ENCODE data around the gene PRM3. TPM values are rescaled to one million over a fixed set of nuclear protein-coding genes. Genes with fewer than 3 reads are reported as not detected.

PRM3 gene
- total RNA-seq, 2 experiments from 2014 or later: not detected

DNA sequence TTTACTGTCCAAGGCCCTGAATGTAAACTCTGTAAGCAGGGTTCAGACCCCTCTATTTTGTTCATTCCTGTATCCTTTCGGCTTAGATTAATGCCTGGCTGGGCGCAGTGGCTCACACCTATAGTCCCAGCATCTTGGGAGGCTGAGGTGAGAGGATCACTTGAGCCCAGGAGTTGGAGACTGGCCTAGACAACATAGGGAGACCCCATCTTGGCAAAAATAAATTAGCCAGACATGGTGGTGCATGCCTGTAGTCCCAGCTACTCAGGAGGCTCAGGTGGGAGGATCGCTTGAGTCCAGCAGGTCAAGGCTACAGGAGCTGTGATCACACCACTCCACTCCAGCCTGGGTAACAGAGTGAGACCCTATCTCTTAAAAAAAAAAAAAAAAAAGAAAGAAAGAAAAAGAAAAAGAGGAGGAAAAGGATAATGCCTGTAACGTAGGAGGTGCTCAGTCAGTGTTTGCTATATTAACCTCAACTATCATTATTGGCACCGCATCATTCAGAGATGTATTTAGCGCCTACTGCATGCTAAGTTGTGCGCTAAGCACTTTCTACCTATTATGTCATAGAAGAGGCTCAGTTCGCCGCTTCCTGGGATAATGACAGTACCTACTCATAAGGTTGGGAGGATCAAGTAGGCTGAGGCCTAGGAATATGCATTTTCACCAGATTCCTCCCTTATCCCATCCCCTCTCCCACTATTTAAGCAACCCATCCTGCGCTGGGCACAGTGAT, 22.5 kb downstream of the PRM3 start:
- H3K27ac ChIP-seq (ENCODE audit: low read depth, low read length, poor library complexity, severe bottlenecking): no peak overlapping the region
- H3K4me1 ChIP-seq (ENCODE audit: insufficient read depth, low read length, poor library complexity, severe bottlenecking): peaks cover 31% of the 10 kb centered on the region
- POLR2A ChIA-PET: interaction anchor here (0.6 kb wide), 2 partner anchors 409 to 646 kb away, joined by 3 to 4 read pairs; no protein-coding TSS in a partner anchor
- no peak overlapping the region for H3K4me3 ChIP-seq (ENCODE audit: low read depth, low read length, poor library complexity, severe bottlenecking)
- no peak for DNase-seq (ENCODE audit: low spot score)
- intact Hi-C loops (cut with micrococcal nuclease; ENCODE audit: unreplicated experiment): loop anchor here (5.0 kb wide), 1 partner anchor 154 kb away; no protein-coding TSS in a partner anchor
- BruUV-seq (replicated peaks): no TSS peak
- H3K4me2 ChIP-seq (ENCODE audit: low read length): no peak overlapping the region
- peaks cover 34% of the 10 kb centered on the region for H3K79me2 ChIP-seq (ENCODE audit: insufficient read depth, low read depth, low read length)
- H2AFZ ChIP-seq (ENCODE audit: low read length): no peak overlapping the region
- peaks cover 25% of the 10 kb centered on the region for H4K20me1 ChIP-seq (ENCODE audit: insufficient read depth, low read length)
- peaks cover 46% of the 10 kb centered on the region for H3K36me3 ChIP-seq (ENCODE audit: insufficient read depth, low read length)
- no peak for TF ChIP-seq CTCF (conservative IDR thresholded peaks at IDR 0.05; ENCODE audit: low read length)
- TF ChIP-seq EZH2phosphoT487 (IDR thresholded peaks at IDR 0.05; ENCODE audit: borderline replicate concordance, low read depth, low read length): no peak
- H3K9me2 ChIP-seq (ENCODE audit: insufficient read depth, low read length): no peaks in the 10 kb centered on the region
- no peaks in the 10 kb centered on the region for H3K9me3 ChIP-seq (ENCODE audit: low read length)
- CTCF ChIA-PET (ENCODE audit: unreplicated experiment): no interaction called here

GRCh38 chr16:11250091-11250785, 23.2 kb downstream of the PRM3 start:
- H2AFZ ChIP-seq (ENCODE audit: low read length): no peak overlapping the region
- peaks cover 29% of the 10 kb centered on the region for H3K79me2 ChIP-seq (ENCODE audit: insufficient read depth, low read depth, low read length)
- POLR2A ChIA-PET: interaction anchor here (0.6 kb wide), 1 partner anchor 410 kb away, joined by 4 read pairs; no protein-coding TSS in a partner anchor
- peaks cover 42% of the 10 kb centered on the region for H3K36me3 ChIP-seq (ENCODE audit: insufficient read depth, low read length)
- no peak overlapping the region for H3K4me2 ChIP-seq (ENCODE audit: low read length)
- no peak for DNase-seq (ENCODE audit: low spot score)
- CTCF ChIA-PET (ENCODE audit: unreplicated experiment): no interaction called here
- H3K27ac ChIP-seq (ENCODE audit: low read depth, low read length, poor library complexity, severe bottlenecking): no peak overlapping the region
- no peaks in the 10 kb centered on the region for H3K9me3 ChIP-seq (ENCODE audit: low read length)
- H4K20me1 ChIP-seq (ENCODE audit: insufficient read depth, low read length): peaks cover 23% of the 10 kb centered on the region
- intact Hi-C loops (cut with micrococcal nuclease; ENCODE audit: unreplicated experiment): loop anchor here (5.0 kb wide), 1 partner anchor 153 kb away; no protein-coding TSS in a partner anchor
- H3K4me3 ChIP-seq (ENCODE audit: low read depth, low read length, poor library complexity, severe bottlenecking): no peak overlapping the region
- TF ChIP-seq EZH2phosphoT487 (IDR thresholded peaks at IDR 0.05; ENCODE audit: borderline replicate concordance, low read depth, low read length) (no peak), CTCF (conservative IDR thresholded peaks at IDR 0.05; ENCODE audit: low read length) (no peak)
- no TSS peak for BruUV-seq (replicated peaks)
- H3K9me2 ChIP-seq (ENCODE audit: insufficient read depth, low read length): no peaks in the 10 kb centered on the region
- peaks cover 31% of the 10 kb centered on the region for H3K4me1 ChIP-seq (ENCODE audit: insufficient read depth, low read length, poor library complexity, severe bottlenecking)
